GM12874 (cell line): Measurements from ENCODE around the gene STXBP6.

ENCODE experiments used
- TF ChIP-seq, protein P1 (sequence below): IDR thresholded peaks from 2 replicates; pipeline ENCODE4 v1.5.1; 2011; ENCODE audit warnings: low read depth, mild to moderate bottlenecking, control low read depth, low read length, moderate library complexity; ENCODE audit not compliant: insufficient read depth

STXBP6 gene

DNA sequence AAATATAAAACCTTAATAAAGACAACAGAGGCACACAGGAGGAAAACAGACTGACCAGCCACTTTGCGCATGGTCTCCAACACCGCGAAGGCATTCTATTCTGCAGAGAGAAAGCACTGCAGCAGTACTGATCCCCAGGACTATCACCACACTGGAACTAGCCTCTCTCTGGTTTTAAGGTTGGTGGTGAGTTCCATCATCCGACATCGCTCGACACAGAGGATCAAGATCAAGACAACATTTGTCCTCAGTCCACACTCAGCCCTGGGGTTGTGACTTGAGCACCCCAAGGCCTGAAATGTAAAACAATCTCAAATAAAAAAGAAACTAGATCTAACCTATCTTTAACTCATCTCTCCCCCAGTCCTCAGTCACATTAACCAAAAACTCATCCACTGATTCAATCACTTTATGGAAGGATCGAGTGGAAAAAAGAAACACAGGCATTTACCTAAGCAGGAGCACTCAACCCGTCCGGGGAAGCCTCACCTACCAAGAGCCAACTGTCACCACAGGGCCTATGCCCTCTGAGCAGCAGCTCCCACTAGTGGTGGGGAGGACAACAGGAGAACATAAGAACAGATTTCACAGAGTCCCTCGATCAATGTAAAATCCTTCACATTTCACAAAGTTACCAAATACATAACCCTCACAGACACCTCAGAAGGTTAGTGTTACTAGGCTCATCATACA is 17.7 kb downstream of the STXBP6 start:
- TF ChIP-seq, protein P1, sequence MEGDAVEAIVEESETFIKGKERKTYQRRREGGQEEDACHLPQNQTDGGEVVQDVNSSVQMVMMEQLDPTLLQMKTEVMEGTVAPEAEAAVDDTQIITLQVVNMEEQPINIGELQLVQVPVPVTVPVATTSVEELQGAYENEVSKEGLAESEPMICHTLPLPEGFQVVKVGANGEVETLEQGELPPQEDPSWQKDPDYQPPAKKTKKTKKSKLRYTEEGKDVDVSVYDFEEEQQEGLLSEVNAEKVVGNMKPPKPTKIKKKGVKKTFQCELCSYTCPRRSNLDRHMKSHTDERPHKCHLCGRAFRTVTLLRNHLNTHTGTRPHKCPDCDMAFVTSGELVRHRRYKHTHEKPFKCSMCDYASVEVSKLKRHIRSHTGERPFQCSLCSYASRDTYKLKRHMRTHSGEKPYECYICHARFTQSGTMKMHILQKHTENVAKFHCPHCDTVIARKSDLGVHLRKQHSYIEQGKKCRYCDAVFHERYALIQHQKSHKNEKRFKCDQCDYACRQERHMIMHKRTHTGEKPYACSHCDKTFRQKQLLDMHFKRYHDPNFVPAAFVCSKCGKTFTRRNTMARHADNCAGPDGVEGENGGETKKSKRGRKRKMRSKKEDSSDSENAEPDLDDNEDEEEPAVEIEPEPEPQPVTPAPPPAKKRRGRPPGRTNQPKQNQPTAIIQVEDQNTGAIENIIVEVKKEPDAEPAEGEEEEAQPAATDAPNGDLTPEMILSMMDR = peak; percentile 58; the same call in 1 of the 2 replicates

GRCh38 chr14:25026476-25027137 is 23.3 kb downstream of the STXBP6 start:
- TF ChIP-seq, protein P1 = no peak

GRCh38 chr14:25019892-25020291 is 30.1 kb downstream of the STXBP6 start:
- TF ChIP-seq, protein P1 = no peak

GRCh38 chr14:25017562-25017961 is 32.4 kb downstream of the STXBP6 start:
- TF ChIP-seq, protein P1 = no peak

- TF ChIP-seq, protein P1 = no peak
These were observed 34.2 kb downstream of the STXBP6 start for GRCh38 chr14:25015761-25016160.

GRCh38 chr14:25014440-25014839 is 35.5 kb downstream of the STXBP6 start:
- TF ChIP-seq, protein P1 = no peak

- TF ChIP-seq, protein P1 = no peak
These were observed 38.9 kb downstream of the STXBP6 start for GRCh38 chr14:25011095-25011494.
